BJ (cell line): ENCODE data around the gene GRB14. TPM values are rescaled to one million over a fixed set of nuclear protein-coding genes. Genes with fewer than 3 reads are reported as not detected.
A peak's percentile ranks its signal among the peaks of the same experiment; 100 is the strongest.

Experiments used
- CTCF ChIA-PET: fragments of 350-600 bp; formaldehyde crosslinking; extraction: SDS; loops from one replicate; lab custom pipeline; 2021; ENCODE audit warnings: antibody characterized with exemption, inconsistent platforms; lab: Yijun Ruan, JAX
- POLR2A ChIA-PET: fragments of 300-600 bp; sonication (Branson Sonifier 250); formaldehyde crosslinking; extraction: SDS; loops from one replicate; lab custom pipeline; 2021; ENCODE audit warnings: antibody characterized with exemption; lab: Charles Lee
- DNase-seq: peaks from one replicate; pipeline ENCODE4 v3.0.0-alpha.2; 2011; ENCODE audit warnings: low read depth
- H3K27me3 ChIP-seq: 2 replicates; pipeline ENCODE4 v1.6.0; 2011; ENCODE audit warnings: low read length; ENCODE audit not compliant: control insufficient read depth, insufficient read depth
- H3K36me3 ChIP-seq: 2 replicates; pipeline ENCODE4 v1.5.1; 2011; ENCODE audit warnings: low read length; ENCODE audit not compliant: control insufficient read depth, insufficient read depth
- H3K4me3 ChIP-seq: 2 replicates; pipeline ENCODE4 v1.5.1; 2011; ENCODE audit warnings: low read depth, mild to moderate bottlenecking, control low read depth, low read length
- polyA plus RNA-seq: library from polyadenylated mRNA; depleted of rRNA; stranded (reverse); fragments of >200 nt; gene quantifications from 2 replicates; pipeline ENCODE4 v1.2.3, GENCODE V29; 2011
- TF ChIP-seq, protein P1 (sequence below): IDR thresholded peaks from 2 replicates; pipeline ENCODE4 v1.5.1; 2011; ENCODE audit warnings: low read depth, mild to moderate bottlenecking, control low read depth, inconsistent platforms, low read length, moderate library complexity; ENCODE audit not compliant: insufficient read depth

GRB14 gene
- polyA plus RNA-seq, 1 experiment, result 0.29 TPM

- no peaks in the 10 kb centered on the region; the same call in 1 of the 2 replicates for H3K36me3 ChIP-seq
- no peak for DNase-seq
- ChIA-PET CTCF (interaction anchor here (0.9 kb wide), 1 partner anchor 102 kb away, joined by 3 read pairs; no protein-coding TSS in a partner anchor), POLR2A (no interaction called here)
- H3K27me3 ChIP-seq, result no peaks in the 10 kb centered on the region
- TF ChIP-seq, protein P1, sequence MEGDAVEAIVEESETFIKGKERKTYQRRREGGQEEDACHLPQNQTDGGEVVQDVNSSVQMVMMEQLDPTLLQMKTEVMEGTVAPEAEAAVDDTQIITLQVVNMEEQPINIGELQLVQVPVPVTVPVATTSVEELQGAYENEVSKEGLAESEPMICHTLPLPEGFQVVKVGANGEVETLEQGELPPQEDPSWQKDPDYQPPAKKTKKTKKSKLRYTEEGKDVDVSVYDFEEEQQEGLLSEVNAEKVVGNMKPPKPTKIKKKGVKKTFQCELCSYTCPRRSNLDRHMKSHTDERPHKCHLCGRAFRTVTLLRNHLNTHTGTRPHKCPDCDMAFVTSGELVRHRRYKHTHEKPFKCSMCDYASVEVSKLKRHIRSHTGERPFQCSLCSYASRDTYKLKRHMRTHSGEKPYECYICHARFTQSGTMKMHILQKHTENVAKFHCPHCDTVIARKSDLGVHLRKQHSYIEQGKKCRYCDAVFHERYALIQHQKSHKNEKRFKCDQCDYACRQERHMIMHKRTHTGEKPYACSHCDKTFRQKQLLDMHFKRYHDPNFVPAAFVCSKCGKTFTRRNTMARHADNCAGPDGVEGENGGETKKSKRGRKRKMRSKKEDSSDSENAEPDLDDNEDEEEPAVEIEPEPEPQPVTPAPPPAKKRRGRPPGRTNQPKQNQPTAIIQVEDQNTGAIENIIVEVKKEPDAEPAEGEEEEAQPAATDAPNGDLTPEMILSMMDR, result no peak
- H3K4me3 ChIP-seq, result no peak overlapping the region
Measured at GRCh38 chr2:164662066-164662465, 40.8 kb upstream of the GRB14 start.

- no peaks in the 10 kb centered on the region; the same call in 1 of the 2 replicates for H3K36me3 ChIP-seq
- ChIA-PET POLR2A (no interaction called here), CTCF (interaction anchor here (0.9 kb wide), 1 partner anchor 101 kb away, joined by 3 read pairs; no protein-coding TSS in a partner anchor)
- no peak overlapping the region for H3K4me3 ChIP-seq
- no peaks in the 10 kb centered on the region for H3K27me3 ChIP-seq
- peak; percentile 17 for DNase-seq
- TF ChIP-seq, protein P1, result no peak
Measured at GRCh38 chr2:164661349-164661748, 40.1 kb upstream of the GRB14 start.

- H3K36me3 ChIP-seq, result no peaks in the 10 kb centered on the region
- no peaks in the 10 kb centered on the region for H3K27me3 ChIP-seq
- ChIA-PET POLR2A (no interaction called here), CTCF (interaction anchor here (1.1 to 1.3 kb wide), 2 partner anchors 15 to 96 kb away, joined by 3 read pairs; no protein-coding TSS in a partner anchor)
- peak; percentile 41 for DNase-seq
- TF ChIP-seq, protein P1, result no peak
- H3K4me3 ChIP-seq, result no peak overlapping the region
Measured at GRCh38 chr2:164657129-164657528, 35.8 kb upstream of the GRB14 start.

- no peak for DNase-seq
Measured at GRCh38 chr2:164655750-164656149, 34.5 kb upstream of the GRB14 start.

GRCh38 chr2:164655336-164655735, 34.1 kb upstream of the GRB14 start:
- Histone ChIP-seq H3K27me3 (no peaks in the 10 kb centered on the region), H3K4me3 (no peak overlapping the region), H3K36me3 (no peaks in the 10 kb centered on the region)
- DNase-seq, result no peak
- TF ChIP-seq, protein P1, result no peak
- CTCF ChIA-PET, result interaction anchor here (0.8 kb wide), 1 partner anchor 1390 kb away, joined by 3 read pairs; no protein-coding TSS in a partner anchor
- POLR2A ChIA-PET, result no interaction called here

More at GRCh38 chr2:164655750-164656149, 34.5 kb upstream of the GRB14 start:
- CTCF ChIA-PET, result no interaction called here
- POLR2A ChIA-PET, result no interaction called here
- Histone ChIP-seq H3K36me3 (no peaks in the 10 kb centered on the region), H3K4me3 (no peak overlapping the region), H3K27me3 (no peaks in the 10 kb centered on the region)
- TF ChIP-seq, protein P1, result no peak
